ENCODE measurements around the gene POLR1A.

POLR1A gene

GRCh38 chr2:86064006-86064405 is 41.7 kb downstream of the POLR1A start:
- no peak for TF ChIP-seq TSHZ2 (CRISPR knock-in tag; IDR thresholded peaks at IDR 0.05)
- no peak for TF ChIP-seq PATZ1 (CRISPR knock-in tag; IDR thresholded peaks at IDR 0.05; ENCODE audit: borderline replicate concordance)
- TF ChIP-seq CREB5 (CRISPR knock-in tag; IDR thresholded peaks at IDR 0.05; ENCODE audit: low read depth), result no peak
- TF ChIP-seq ZC3H10 (CRISPR knock-in tag; IDR thresholded peaks at IDR 0.05), result no peak
- TF ChIP-seq CSRNP3 (CRISPR knock-in tag; IDR thresholded peaks at IDR 0.05), result no peak
- no peak for TF ChIP-seq GLIS3 (CRISPR knock-in tag; IDR thresholded peaks at IDR 0.05)
- no peak for TF ChIP-seq ISL1 (CRISPR knock-in tag; IDR thresholded peaks at IDR 0.05)
- no peak for TF ChIP-seq ESRRG (CRISPR knock-in tag; IDR thresholded peaks at IDR 0.05)
- TF ChIP-seq SNAI2 (CRISPR knock-in tag; IDR thresholded peaks at IDR 0.05), result no peak
- ATAC-seq, result no peak

- ATAC-seq, result no peak
- no peak for TF ChIP-seq CSRNP3 (CRISPR knock-in tag; IDR thresholded peaks at IDR 0.05)
- no peak for TF ChIP-seq ISL1 (CRISPR knock-in tag; IDR thresholded peaks at IDR 0.05)
- TF ChIP-seq ZNF565 (CRISPR knock-in tag; conservative IDR thresholded peaks at IDR 0.05; ENCODE audit: low read depth), result no peak
- TF ChIP-seq PPARA (CRISPR knock-in tag; IDR thresholded peaks at IDR 0.05; ENCODE audit: borderline replicate concordance), result no peak
- no peak for TF ChIP-seq BACH2 (CRISPR knock-in tag; IDR thresholded peaks at IDR 0.05; ENCODE audit: borderline replicate concordance)
- TF ChIP-seq TCF4 (CRISPR knock-in tag; IDR thresholded peaks at IDR 0.05; ENCODE audit: borderline replicate concordance), result no peak
- TF ChIP-seq ZNF8 (CRISPR knock-in tag; IDR thresholded peaks at IDR 0.05), result no peak
- TF ChIP-seq POU6F1 (CRISPR knock-in tag; IDR thresholded peaks at IDR 0.05; ENCODE audit: borderline replicate concordance, low read depth), result no peak
Observed at GRCh38 chr2:86062043-86062442, 43.6 kb downstream of the POLR1A start.

- TF ChIP-seq ZFP3 (CRISPR knock-in tag; IDR thresholded peaks at IDR 0.05) (no peak), CSRNP3 (CRISPR knock-in tag; IDR thresholded peaks at IDR 0.05) (no peak), CREB5 (CRISPR knock-in tag; IDR thresholded peaks at IDR 0.05; ENCODE audit: low read depth) (no peak), ARNTL (CRISPR knock-in tag; IDR thresholded peaks at IDR 0.05; ENCODE audit: borderline replicate concordance, low read depth) (no peak), TCF4 (CRISPR knock-in tag; IDR thresholded peaks at IDR 0.05; ENCODE audit: borderline replicate concordance) (no peak)
- ATAC-seq, result no peak; the same call in 1 of the 3 replicates
Observed at GRCh38 chr2:86056590-86057331, 48.9 kb downstream of the POLR1A start.

Data from SK-N-SH treated with all-trans-retinoic acid at 6 μM for 48 hours (cell line).